AG20443 (cell line): Measurements from ENCODE around the gene SFSWAP.
"Not testable (repeated sequence)": the region's sequence is repeated elsewhere in the genome, so short reads cannot be mapped to it uniquely, and the experiment has no call there.

ENCODE experiments used
- DNase-seq: peaks from one replicate; pipeline ENCODE4 v3.0.0; 2012; ENCODE audit warnings: low spot score, mixed read lengths

The SFSWAP gene

GRCh38 chr12:131761638-131762037 lies 50.7 kb downstream of the SFSWAP start:
- DNase-seq, result no peak

DNA sequence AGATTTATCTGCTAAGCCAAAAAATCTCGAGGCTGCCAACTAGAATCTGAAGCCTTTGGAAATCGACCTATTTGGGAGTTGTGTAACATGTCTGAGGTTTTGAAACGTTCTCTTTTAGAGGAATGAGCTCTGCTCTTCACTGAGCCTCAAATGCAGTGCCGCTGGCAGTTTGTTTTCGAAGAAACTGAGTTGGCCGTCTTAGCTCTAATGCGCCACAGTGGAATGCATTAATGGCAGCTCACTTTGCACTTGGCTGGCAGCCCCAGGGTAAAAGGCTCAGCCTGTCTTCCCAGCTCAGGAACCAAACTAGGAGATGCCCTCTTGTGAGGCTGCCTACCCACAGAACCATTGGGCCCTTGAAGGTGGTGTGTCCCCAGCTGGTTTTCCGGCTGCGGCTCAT lies 53.8 kb downstream of the SFSWAP start:
- no peak for DNase-seq

- no peak for DNase-seq
These were observed 55.1 kb downstream of the SFSWAP start for GRCh38 chr12:131765961-131766360.

GRCh38 chr12:131766382-131767107 lies 55.7 kb downstream of the SFSWAP start:
- no peak for DNase-seq

- no peak for DNase-seq
These were observed 59.2 kb downstream of the SFSWAP start for GRCh38 chr12:131770120-131770519.

- no peak for DNase-seq
These were observed 61.1 kb downstream of the SFSWAP start for GRCh38 chr12:131771965-131772364.

- no peak for DNase-seq
These were observed 62.8 kb downstream of the SFSWAP start for GRCh38 chr12:131773582-131774221.

GRCh38 chr12:131774576-131775391 lies 63.9 kb downstream of the SFSWAP start:
- DNase-seq, result no peak

GRCh38 chr12:131775392-131776236 lies 64.7 kb downstream of the SFSWAP start:
- no peak for DNase-seq

DNA sequence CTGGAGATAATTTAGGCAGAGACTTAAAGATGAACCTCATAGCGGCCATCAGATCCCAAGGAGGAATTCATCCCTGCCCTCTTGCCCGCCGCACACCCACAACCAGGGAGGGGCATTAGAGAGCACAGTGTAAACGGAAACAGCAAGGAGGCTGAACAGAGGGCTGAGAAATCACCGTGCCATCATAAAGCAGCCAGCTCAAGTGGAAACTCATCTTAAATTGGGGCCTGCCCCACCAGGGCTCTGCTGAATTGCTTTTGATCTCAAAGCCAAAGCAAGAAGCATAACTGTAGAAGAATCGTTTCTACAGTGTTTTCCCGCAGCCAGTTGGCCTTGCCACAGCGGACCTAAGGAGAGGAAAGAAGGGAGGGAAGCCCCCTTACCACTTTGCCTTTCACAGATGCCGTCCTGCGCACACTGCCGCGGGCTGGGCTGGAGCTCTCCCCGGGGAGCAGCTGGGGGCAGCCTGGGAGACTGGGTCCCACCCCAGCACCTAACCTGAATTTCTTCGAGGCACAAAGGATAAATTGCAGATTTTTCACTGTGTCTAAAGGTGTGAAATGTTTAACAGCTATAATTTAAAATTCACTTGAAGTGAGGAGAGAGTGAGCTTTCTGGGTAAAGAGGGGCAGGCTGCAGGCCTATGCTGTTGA lies 65.5 kb downstream of the SFSWAP start:
- no peak for DNase-seq

GRCh38 chr12:131777269-131777668 lies 66.4 kb downstream of the SFSWAP start:
- not testable (repeated sequence) for DNase-seq

GRCh38 chr12:131779027-131779426 lies 68.1 kb downstream of the SFSWAP start:
- no peak for DNase-seq

- DNase-seq, result no peak
These were observed 71.2 kb downstream of the SFSWAP start for GRCh38 chr12:131782061-131782460.

DNA sequence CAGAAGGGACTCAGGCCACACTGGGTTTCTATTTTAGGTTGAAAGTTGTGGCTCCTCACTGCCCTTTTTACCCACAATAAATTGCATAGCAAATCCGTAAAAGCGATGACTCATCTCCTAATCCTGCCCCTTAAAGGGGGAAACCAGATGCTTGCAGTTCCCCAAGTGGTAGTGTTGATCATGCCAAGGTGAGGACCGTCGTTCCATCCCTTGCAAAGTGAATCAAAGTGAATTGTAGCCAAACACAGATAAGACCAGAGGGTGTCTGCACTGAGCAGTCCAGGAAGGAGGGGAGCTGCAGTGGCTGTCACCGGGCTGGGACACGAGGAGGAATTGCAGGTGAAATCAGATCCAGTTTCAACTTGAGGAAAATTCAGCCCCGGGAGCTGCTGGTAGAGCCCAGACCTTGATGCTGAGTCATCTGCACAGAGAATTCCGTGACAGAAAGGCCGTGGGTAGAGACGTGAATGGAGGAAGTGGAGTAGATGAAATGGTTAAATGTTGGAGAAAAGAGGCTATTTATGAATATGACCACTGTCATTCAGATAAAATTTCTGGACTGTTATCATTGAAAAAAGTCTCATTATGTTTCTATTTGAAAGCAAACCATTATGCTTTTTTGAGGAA lies 73.1 kb downstream of the SFSWAP start:
- peak; percentile 64 for DNase-seq

GRCh38 chr12:131784909-131785762 lies 74.2 kb downstream of the SFSWAP start:
- no peak for DNase-seq

GRCh38 chr12:131785763-131786330 lies 75.0 kb downstream of the SFSWAP start:
- DNase-seq, result no peak

GRCh38 chr12:131786331-131786730 lies 75.4 kb downstream of the SFSWAP start:
- DNase-seq, result no peak

DNA sequence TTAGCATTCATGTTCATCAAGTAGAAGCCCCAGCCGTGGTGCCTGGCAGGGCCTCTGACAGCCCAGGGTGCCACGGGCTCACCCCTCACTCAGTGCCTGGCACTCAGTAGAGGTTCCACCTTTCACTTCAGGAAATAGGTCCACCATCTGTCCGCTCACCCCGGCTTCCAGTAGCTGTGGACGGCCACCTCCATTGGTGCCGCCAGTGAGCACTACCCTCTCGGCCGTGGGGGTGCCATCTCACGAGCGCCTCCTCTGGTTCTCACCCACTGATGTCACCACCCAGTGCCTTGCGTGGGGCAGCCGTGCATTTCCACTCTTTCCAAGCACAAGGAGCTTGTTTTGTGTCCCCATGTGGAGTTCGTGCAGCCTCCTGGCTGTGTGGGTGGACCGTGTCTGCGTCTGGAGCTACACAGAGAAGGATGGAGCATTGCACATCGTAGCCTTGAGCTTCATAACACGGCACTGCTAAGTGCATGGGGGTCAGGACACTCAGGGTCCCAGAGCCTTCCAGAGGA lies 76.3 kb downstream of the SFSWAP start:
- DNase-seq, result no peak

DNA sequence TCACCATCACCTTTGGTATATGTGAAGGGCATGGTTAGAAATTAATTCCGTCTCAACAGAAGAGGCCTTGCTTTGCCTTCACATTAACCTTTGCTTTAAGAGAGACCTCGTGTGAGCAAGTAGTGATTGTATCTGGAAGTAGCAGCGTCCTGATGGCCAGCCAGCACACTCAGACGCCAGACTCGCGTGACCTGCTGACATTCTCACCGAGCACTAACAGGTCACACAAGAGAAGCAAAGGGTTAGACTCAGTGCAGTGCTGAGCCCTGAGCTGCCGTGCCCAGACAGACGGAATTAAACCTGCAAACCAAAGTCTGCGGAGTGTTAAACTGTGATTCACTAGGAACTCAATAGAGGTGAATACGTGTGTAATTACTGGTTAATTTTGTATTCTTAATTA lies 77.2 kb downstream of the SFSWAP start:
- DNase-seq, result no peak
